Pancreas (tissue), 10 donors: Measurements from ENCODE around the gene SRMS. TPM values are rescaled to one million over a fixed set of nuclear protein-coding genes. Genes with fewer than 3 reads are reported as not detected.
A peak's percentile ranks its signal among the peaks of the same experiment; 100 is the strongest.

Source experiments
- ATAC-seq, 4 donors: fragments of 200-7000 bp; cut with Tn5 transposase; one replicate each; pipeline versions ENCODE4 v1.8.0 to v1.9.1; 2020; ENCODE audit warnings: mild to moderate bottlenecking in 4 of 4, moderate library complexity in 4 of 4
- DNase-seq, 6 donors: peaks; one replicate each; pipeline ENCODE4 v3.0.0-alpha.2; 2020
- FAIRE-seq: peaks from 2 replicates; lab custom pipeline; 2012; peaks lifted over from hg19 to GRCh38; lab: Jason Lieb, UNC
- H3K27ac ChIP-seq, 4 donors: fragments of 200-600 bp; sonication (generic); 1 replicate in 3 of 4; 2 replicates in 1 of 4; pipeline versions ENCODE4 v1.5.0 to v1.8.0; 2020
- H3K27me3 ChIP-seq, 4 donors: fragments of 200-600 bp; one replicate each; pipeline ENCODE4 v1.8.0; 2021
- H3K36me3 ChIP-seq, 3 donors: fragments of 200-600 bp; sonication (generic) in 1 of 3; one replicate each; pipeline versions ENCODE4 v1.5.0 to v1.8.0; 2020 to 2021
- H3K4me1 ChIP-seq, 3 donors: fragments of 200-600 bp; one replicate each; pipeline ENCODE4 v1.8.0; 2021
- H3K4me3 ChIP-seq, 4 donors: fragments of 200-600 bp; sonication (generic) in 2 of 4; one replicate each; pipeline versions ENCODE4 v1.5.0 to v1.8.0; 2020 to 2021
- H3K9me3 ChIP-seq, 4 donors: fragments of 200-600 bp; one replicate each; pipeline ENCODE4 v1.8.0; 2021
- WGBS, 2 donors: extraction: QIAGEN DNeasy Blood & Tissue Kit; methylation state at CpG; one replicate each; pipeline ENCODE4 v1.1.7; 2013; 5-methylcytosine and 5-hydroxymethylcytosine counted together
- intact Hi-C, 3 donors: fragments of 100-400 bp; cut with DNase I; formaldehyde crosslinking; loops; one replicate each; pipeline versions ENCODE4 v1.11.1 to v1.14.2; 2022
- polyA plus RNA-seq, 2 donors: library from polyadenylated mRNA; stranded (reverse); fragments of 200-250 nt; gene quantifications; one replicate each; pipeline ENCODE4 v1.2.3, GENCODE V29; 2013
- total RNA-seq, 6 donors: library from RNA; stranded (reverse); fragmentation: NEBNext Ultra II Directional in 4 of 6; extraction: Animal tissue kit (Norgen Biotek cat#: 25700) in 4 of 6; gene quantifications; one replicate each; pipeline versions ENCODE4 v1.2.1 to v1.2.4, GENCODE V29; 2021 to 2023
- TF ChIP-seq, protein P1 (sequence below), 4 donors: fragments of 200-600 bp; sonication (generic) in 3 of 4; IDR thresholded peaks; one replicate each; pipeline versions ENCODE4 v1.5.0 to v1.8.0; 2021; ENCODE audit warnings: antibody characterized with exemption in 4 of 4
- donor health status: healthy with polysubstance abuse.
- donor health status: DM: no; HTN: no; CAD: no; lungs with moderate emphysema.
- donor health status: DM: no; HTN: no; CAD: no.
- donor health status: control.
- donor health status: control.
- donor health status: Bipolar disorder and iron deficiency.
- donor health status: DM: yes; HTN: yes; CAD: no.
- donor health status: DM: no; HTN: no; CAD: no.
- donor health status: DM: no; HTN: no; CAD: no.
- donor health status: DM: yes; HTN: yes; CAD: no.

Gene SRMS
- total and polyA plus RNA-seq, 8 donors = not detected

DNA sequence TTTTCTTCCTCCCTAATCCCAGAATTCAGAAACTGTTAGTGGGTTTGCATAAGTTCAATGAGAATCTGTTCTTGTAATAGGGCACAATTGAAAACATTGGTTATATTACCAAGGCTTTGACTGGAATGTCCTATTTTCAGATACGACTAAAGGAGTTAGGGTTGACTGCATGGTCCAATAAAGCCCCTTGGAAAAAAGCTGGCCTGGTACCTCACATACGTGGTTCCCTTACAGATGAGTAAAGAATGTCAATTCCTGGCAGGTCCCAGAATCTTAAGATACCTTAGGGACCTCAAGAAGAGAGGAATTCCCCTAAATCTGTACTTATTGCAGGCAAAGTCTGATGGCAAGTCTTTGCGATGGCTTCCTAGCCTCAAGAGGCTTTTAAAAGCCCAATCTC lies 22.4 kb downstream of the SRMS start:
- 66 to 77% methylated on average over 3 of the region's 3 CpGs for WGBS, 2 donors
- ATAC-seq (no peak), DNase-seq (no peak), FAIRE-seq (no peak)
- no peaks in the 10 kb centered on the region for H3K27me3 ChIP-seq
- H3K36me3 ChIP-seq = no peaks in the 10 kb centered on the region
- no peaks in the 10 kb centered on the region for H3K9me3 ChIP-seq
- intact Hi-C loops = no loop called here
- H3K27ac ChIP-seq = no peak overlapping the region
- peaks cover 6 to 8% (median 7%) of the 10 kb centered on the region in 3 donors for H3K4me1 ChIP-seq
- H3K4me3 ChIP-seq = no peak overlapping the region
- TF ChIP-seq, protein P1, sequence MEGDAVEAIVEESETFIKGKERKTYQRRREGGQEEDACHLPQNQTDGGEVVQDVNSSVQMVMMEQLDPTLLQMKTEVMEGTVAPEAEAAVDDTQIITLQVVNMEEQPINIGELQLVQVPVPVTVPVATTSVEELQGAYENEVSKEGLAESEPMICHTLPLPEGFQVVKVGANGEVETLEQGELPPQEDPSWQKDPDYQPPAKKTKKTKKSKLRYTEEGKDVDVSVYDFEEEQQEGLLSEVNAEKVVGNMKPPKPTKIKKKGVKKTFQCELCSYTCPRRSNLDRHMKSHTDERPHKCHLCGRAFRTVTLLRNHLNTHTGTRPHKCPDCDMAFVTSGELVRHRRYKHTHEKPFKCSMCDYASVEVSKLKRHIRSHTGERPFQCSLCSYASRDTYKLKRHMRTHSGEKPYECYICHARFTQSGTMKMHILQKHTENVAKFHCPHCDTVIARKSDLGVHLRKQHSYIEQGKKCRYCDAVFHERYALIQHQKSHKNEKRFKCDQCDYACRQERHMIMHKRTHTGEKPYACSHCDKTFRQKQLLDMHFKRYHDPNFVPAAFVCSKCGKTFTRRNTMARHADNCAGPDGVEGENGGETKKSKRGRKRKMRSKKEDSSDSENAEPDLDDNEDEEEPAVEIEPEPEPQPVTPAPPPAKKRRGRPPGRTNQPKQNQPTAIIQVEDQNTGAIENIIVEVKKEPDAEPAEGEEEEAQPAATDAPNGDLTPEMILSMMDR (IDR thresholded peaks at IDR 0.05) = no peak

DNA sequence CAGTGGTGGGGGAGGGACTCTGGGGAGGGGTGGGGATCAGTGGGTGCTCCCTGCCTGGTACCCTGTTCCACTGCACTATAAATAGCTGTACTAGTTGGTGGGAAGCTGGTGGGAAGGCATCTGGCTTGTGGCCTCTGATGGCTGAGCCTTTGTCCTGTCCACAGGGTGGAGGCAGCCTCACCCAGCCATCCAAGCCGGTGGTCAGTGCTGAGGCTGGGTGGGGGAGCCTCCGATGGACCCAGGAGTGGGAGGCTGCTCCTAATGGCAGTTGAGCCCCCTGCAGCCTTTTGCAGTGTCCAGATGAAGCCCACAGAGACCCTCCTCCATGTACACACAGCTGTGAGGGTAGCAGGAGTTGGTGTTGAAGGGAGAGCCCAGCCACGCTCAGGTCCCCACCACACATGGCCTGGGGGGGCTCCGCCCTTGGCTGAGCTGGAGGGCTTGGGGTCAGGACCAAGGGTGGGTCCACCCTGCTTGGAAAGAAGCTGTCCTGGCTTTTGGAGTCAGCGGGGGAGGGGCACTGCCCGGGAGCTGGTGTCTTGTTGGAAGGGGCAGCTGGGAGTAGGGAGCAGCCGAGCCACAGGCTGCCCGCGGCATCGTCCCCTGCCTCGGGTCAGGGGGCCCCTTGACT lies 24.5 kb downstream of the SRMS start:
- Histone ChIP-seq H3K4me1 (peaks cover 6 to 8% (median 7%) of the 10 kb centered on the region in 3 donors), H3K9me3 (no peaks in the 10 kb centered on the region), H3K4me3 (no peak overlapping the region), H3K27ac (no peak overlapping the region), H3K36me3 (no peaks in the 10 kb centered on the region), H3K27me3 (no peaks in the 10 kb centered on the region)
- intact Hi-C loops = no loop called here
- peak in 2 of 6 donors; percentile 55 to 83 for DNase-seq
- no peak for ATAC-seq
- no peak for FAIRE-seq
- WGBS, 2 donors = 98% methylated on average over 10 to 11 of the region's 11 CpGs
- TF ChIP-seq, protein P1 (IDR thresholded peaks at IDR 0.05) = no peak

DNA sequence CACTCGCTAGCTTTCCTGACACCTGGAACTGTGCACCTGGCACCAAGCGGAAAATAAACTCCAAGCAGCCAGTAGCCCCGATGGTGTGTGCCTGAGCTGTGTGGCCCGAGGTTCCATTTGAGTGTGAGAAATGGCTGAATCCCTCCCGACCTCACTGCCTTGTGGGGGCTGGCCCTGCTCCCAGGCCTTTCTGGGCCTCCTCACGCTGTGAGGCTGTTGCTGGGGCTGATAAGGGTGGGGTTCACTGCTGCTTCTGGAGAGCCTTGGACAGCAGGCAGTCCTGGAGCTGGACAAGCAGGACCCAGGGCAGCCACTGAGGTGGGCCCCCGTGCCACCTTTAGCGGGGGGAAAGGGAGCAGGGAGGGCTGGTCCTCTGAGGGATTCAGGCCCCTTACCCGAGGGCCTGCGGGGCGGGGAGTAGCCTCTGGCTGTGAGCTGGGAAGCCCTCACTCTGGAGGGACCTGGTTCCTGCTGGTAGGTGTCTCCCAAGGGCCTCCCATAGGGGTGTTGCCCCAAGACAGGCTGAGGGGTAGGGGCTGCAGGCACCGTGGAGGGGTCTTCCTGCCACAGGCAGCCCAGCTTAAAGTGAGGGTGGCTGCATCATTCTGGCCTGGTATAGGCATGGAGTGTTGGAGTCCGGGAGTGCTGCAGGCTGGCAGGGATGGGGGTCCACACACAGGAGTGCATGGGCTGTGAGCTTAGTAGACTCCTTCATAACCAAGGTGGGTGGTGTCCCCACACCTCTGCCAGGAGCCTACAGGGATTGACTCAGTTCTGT lies 25.3 kb downstream of the SRMS start:
- no peak for ATAC-seq
- no peaks in the 10 kb centered on the region for H3K27me3 ChIP-seq
- peak overlapping the region in 3 of 4 donors; percentile 84 to 91 (median 85) for H3K4me3 ChIP-seq
- peaks cover 6 to 8% (median 7%) of the 10 kb centered on the region in 3 donors for H3K4me1 ChIP-seq
- H3K36me3 ChIP-seq = no peaks in the 10 kb centered on the region
- intact Hi-C loops = no loop called here
- H3K9me3 ChIP-seq = no peaks in the 10 kb centered on the region
- no peak for FAIRE-seq
- TF ChIP-seq, protein P1 (IDR thresholded peaks at IDR 0.05) = no peak
- WGBS, 2 donors = 65 to 68% methylated on average over 13 of the region's 13 CpGs
- peak in 2 of 6 donors; percentile 40 to 81 for DNase-seq
- no peak overlapping the region for H3K27ac ChIP-seq

DNA sequence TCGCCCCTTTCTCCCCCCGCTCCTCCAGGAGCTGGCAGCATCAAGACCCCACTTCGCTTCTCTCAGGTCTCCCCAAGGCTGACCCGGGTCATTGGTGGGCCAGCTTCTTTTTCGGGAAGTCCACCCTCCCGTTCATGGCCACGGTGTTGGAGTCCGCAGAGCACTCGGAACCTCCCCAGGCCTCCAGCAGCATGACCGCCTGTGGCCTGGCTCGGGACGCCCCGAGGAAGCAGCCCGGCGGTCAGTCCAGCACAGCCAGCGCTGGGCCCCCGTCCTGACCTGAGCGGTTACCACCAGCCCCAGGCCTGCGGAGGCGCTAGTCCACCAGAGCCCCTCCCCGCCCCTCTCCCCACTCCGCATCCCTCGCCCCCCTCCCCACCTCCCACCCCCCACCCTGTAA lies 25.9 kb downstream of the SRMS start:
- FAIRE-seq (no peak), ATAC-seq (no peak), DNase-seq (peak in 4 of 6 donors; percentile 43 to 86 (median 56))
- Histone ChIP-seq H3K9me3 (no peaks in the 10 kb centered on the region), H3K27ac (peak overlapping the region in 2 of 4 donors; percentile 90 to 99), H3K4me1 (peaks cover 6 to 8% (median 7%) of the 10 kb centered on the region in 3 donors), H3K36me3 (no peaks in the 10 kb centered on the region), H3K27me3 (no peaks in the 10 kb centered on the region), H3K4me3 (peak overlapping the region; percentile 70 to 91 (median 84))
- WGBS, 2 donors = 30 to 42% methylated on average over 23 of the region's 23 CpGs
- TF ChIP-seq, protein P1 (IDR thresholded peaks at IDR 0.05) = no peak
- intact Hi-C loops = no loop called here
